ENCODE measurements around the gene GAS6. TPM values are rescaled to one million over a fixed set of nuclear protein-coding genes. Genes with fewer than 3 reads are reported as not detected.

Gene GAS6
- total RNA-seq, 1 experiment from 2014 or later, result 93.8 TPM

- H3K36me3 ChIP-seq (ENCODE audit: low read depth), result no peaks in the 10 kb centered on the region
- TF ChIP-seq EZH2 (IDR thresholded peaks at IDR 0.05; ENCODE audit: low read depth) (no peak), CTCF (conservative IDR thresholded peaks at IDR 0.05) (no peak)
- no peak overlapping the region for H3K4me2 ChIP-seq
- H3F3A ChIP-seq (ENCODE audit: insufficient read depth, low read depth), result no peaks in the 10 kb centered on the region
- no peaks in the 10 kb centered on the region for H3K79me2 ChIP-seq (ENCODE audit: low read depth)
- H3K27ac ChIP-seq, result no peak overlapping the region
- intact Hi-C loops (cut with micrococcal nuclease; ENCODE audit: unreplicated experiment), result no loop called here
- H4K20me1 ChIP-seq (ENCODE audit: insufficient read depth), result no peaks in the 10 kb centered on the region
- H3K9me3 ChIP-seq (ENCODE audit: insufficient read depth, low read depth), result no peaks in the 10 kb centered on the region
- H2AFZ ChIP-seq, result no peak overlapping the region
- no peaks in the 10 kb centered on the region for H3K27me3 ChIP-seq (ENCODE audit: insufficient read depth, low read depth)
- POLR2A ChIA-PET (ENCODE audit: unreplicated experiment), result no interaction called here
- CTCF ChIA-PET, result no interaction called here
- no peak overlapping the region for H3K4me3 ChIP-seq
- no peak for DNase-seq
- no TSS peak for BruUV-seq (replicated peaks)
- H3K9me2 ChIP-seq (ENCODE audit: insufficient read depth), result no peaks in the 10 kb centered on the region
- H3K4me1 ChIP-seq (replicated peaks; ENCODE audit: insufficient read depth), result peaks cover under 1% of the 10 kb centered on the region; the same call in 1 of the 2 replicates
Measured at GRCh38 chr13:113902986-113903775, 39.3 kb upstream of the GAS6 start.

- Histone ChIP-seq H3K9me2 (ENCODE audit: insufficient read depth) (no peaks in the 10 kb centered on the region), H3K4me2 (no peak overlapping the region), H3K27me3 (ENCODE audit: insufficient read depth, low read depth) (no peaks in the 10 kb centered on the region), H3F3A (ENCODE audit: insufficient read depth, low read depth) (peaks cover 4% of the 10 kb centered on the region; the same call in 1 of the 2 replicates), H2AFZ (no peak overlapping the region), H3K79me2 (ENCODE audit: low read depth) (no peaks in the 10 kb centered on the region), H3K9me3 (ENCODE audit: insufficient read depth, low read depth) (no peaks in the 10 kb centered on the region), H3K4me3 (no peak overlapping the region), H3K27ac (no peak overlapping the region), H3K36me3 (ENCODE audit: low read depth) (no peaks in the 10 kb centered on the region), H4K20me1 (ENCODE audit: insufficient read depth) (no peaks in the 10 kb centered on the region), H3K4me1 (replicated peaks; ENCODE audit: insufficient read depth) (peaks cover 7% of the 10 kb centered on the region)
- TF ChIP-seq CTCF (conservative IDR thresholded peaks at IDR 0.05) (no peak), EZH2 (IDR thresholded peaks at IDR 0.05; ENCODE audit: low read depth) (no peak)
- ChIA-PET CTCF (no interaction called here), POLR2A (ENCODE audit: unreplicated experiment) (no interaction called here)
- intact Hi-C loops (cut with micrococcal nuclease; ENCODE audit: unreplicated experiment), result no loop called here
- no TSS peak for BruUV-seq (replicated peaks)
- DNase-seq, result no peak
Measured at GRCh38 chr13:113902481-113902880, 38.6 kb upstream of the GAS6 start.

GRCh38 chr13:113901642-113902041, 37.8 kb upstream of the GAS6 start:
- no peaks in the 10 kb centered on the region for H4K20me1 ChIP-seq (ENCODE audit: insufficient read depth)
- no peaks in the 10 kb centered on the region for H3K9me3 ChIP-seq (ENCODE audit: insufficient read depth, low read depth)
- CTCF ChIA-PET, result no interaction called here
- H3K9me2 ChIP-seq (ENCODE audit: insufficient read depth), result no peaks in the 10 kb centered on the region
- BruUV-seq (replicated peaks), result no TSS peak
- intact Hi-C loops (cut with micrococcal nuclease; ENCODE audit: unreplicated experiment), result no loop called here
- H3K4me3 ChIP-seq, result no peak overlapping the region
- peaks cover 10% of the 10 kb centered on the region for H3F3A ChIP-seq (ENCODE audit: insufficient read depth, low read depth)
- H3K27me3 ChIP-seq (ENCODE audit: insufficient read depth, low read depth), result no peaks in the 10 kb centered on the region
- POLR2A ChIA-PET (ENCODE audit: unreplicated experiment), result no interaction called here
- H3K36me3 ChIP-seq (ENCODE audit: low read depth), result no peaks in the 10 kb centered on the region
- no peak overlapping the region for H3K27ac ChIP-seq
- no peak overlapping the region for H2AFZ ChIP-seq
- H3K79me2 ChIP-seq (ENCODE audit: low read depth), result no peaks in the 10 kb centered on the region
- H3K4me1 ChIP-seq (replicated peaks; ENCODE audit: insufficient read depth), result peaks cover 14% of the 10 kb centered on the region
- H3K4me2 ChIP-seq, result no peak overlapping the region
- no peak for DNase-seq
- TF ChIP-seq CTCF (conservative IDR thresholded peaks at IDR 0.05), result no peak

Data from PC-9 (cell line).